WI38 (cell line): Measurements from ENCODE around the gene HTRA3.

ENCODE experiments used
- H3K4me3 ChIP-seq: 2 replicates; pipeline ENCODE4 v1.5.1; 2011; ENCODE audit warnings: low read depth, mild to moderate bottlenecking, control low read depth, low read length
- CTCF ChIP-seq: IDR thresholded peaks from 2 replicates; pipeline ENCODE4 v1.5.1; 2012; ENCODE audit warnings: low read depth, mild to moderate bottlenecking, control low read depth, low read length

The HTRA3 gene

GRCh38 chr4:8289956-8290700 is 20.6 kb downstream of the HTRA3 start:
- TF ChIP-seq CTCF, result no peak
- H3K4me3 ChIP-seq, result no peak overlapping the region

- no peak overlapping the region for H3K4me3 ChIP-seq
- no peak for TF ChIP-seq CTCF
Observed at GRCh38 chr4:8290701-8290970, 21.1 kb downstream of the HTRA3 start.

GRCh38 chr4:8291036-8291682 is 21.6 kb downstream of the HTRA3 start:
- TF ChIP-seq CTCF, result no peak
- H3K4me3 ChIP-seq, result no peak overlapping the region

- TF ChIP-seq CTCF, result no peak
- no peak overlapping the region for H3K4me3 ChIP-seq
Observed at GRCh38 chr4:8291701-8292477, 22.3 kb downstream of the HTRA3 start.

GRCh38 chr4:8292478-8293107 is 23.0 kb downstream of the HTRA3 start:
- no peak overlapping the region for H3K4me3 ChIP-seq
- TF ChIP-seq CTCF, result no peak

GRCh38 chr4:8293131-8293975 is 23.8 kb downstream of the HTRA3 start:
- no peak for TF ChIP-seq CTCF
- H3K4me3 ChIP-seq, result no peak overlapping the region
